Measurements from ENCODE around the gene IGSF8.
"Not testable (repeated sequence)": the region's sequence is repeated elsewhere in the genome, so short reads cannot be mapped to it uniquely, and the experiment has no call there.

Gene IGSF8

GRCh38 chr1:160126342-160126741, 27.9 kb upstream of the IGSF8 start:
- DNase-seq (ENCODE audit: low read depth): not testable (repeated sequence)

GRCh38 chr1:160125746-160126145, 27.3 kb upstream of the IGSF8 start:
- no peak for DNase-seq (ENCODE audit: low read depth)

DNA sequence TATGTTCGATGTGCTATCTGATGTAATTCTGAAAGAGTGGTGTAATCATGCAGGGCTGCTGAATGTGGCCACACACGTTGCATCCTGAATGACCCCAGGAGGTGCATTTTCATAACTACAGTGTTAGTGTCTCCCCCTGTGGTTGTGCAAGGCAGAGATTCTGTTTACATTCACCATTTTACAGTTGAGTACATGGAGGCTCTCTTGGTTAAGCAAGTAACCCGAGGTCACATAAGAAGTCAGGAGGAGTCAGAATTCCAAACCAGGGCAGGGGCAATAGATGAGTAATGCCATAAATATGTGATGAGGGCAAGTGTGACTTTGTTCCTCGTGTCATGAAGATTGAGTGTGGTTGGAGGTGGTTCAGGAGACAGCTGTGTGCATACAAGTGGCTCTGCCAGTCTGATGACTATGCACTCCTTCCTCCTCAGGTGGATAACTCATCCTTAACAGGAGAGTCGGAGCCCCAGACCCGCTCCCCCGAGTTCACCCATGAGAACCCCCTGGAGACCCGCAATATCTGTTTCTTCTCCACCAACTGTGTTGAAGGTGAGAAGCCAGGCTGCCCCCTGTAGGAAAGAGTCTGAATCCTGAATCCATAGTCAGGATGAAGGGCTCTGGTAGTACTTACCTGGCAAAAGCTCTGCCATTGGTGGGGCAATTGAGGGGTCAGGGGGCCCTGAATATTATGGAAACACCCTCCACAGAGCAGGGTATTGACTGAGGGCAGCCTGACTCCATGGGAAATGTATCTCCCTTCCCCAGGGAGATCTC, 26.5 kb upstream of the IGSF8 start:
- peak; percentile 77 for DNase-seq (ENCODE audit: low read depth)

DNA sequence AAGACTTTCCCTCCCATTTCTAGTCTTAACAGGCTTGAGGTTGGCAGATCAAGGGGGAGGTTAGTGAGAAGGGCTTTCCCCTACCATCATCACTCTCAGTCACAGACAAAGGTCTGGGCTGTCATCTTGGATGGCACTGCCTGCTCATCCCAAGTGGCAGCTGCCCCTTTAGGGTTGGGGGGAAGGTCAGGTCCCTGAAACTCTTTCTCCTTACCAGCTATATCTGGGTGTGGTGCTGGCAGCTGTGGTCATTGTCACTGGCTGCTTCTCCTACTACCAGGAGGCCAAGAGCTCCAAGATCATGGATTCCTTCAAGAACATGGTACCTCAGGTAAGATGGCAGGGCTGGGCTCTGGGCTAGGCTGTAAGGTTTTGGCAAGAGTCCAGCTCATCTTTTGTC, 25.3 kb upstream of the IGSF8 start:
- DNase-seq (ENCODE audit: low read depth): no peak

- DNase-seq (ENCODE audit: low read depth): no peak
Measured at GRCh38 chr1:160122978-160123495, 24.6 kb upstream of the IGSF8 start.

DNA sequence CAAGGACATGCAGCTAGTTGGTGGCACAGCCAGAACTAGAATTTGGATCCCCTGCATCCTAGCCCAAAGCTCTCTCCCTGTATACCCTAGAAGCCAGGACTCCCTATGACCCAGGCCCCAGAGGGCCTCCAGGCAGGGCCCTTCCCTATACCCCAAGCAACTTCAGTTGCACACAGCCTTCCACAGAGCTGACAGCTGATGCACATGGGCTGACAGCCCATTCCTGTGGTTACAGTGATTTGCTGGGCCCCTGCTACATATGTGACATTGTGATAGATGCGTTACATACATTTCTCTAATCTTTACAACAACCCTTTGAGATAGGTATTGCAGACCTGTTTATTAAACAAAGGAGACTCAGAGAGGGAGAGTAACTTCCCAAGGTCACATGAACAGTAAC, 23.0 kb upstream of the IGSF8 start:
- DNase-seq (ENCODE audit: low read depth): no peak

GRCh38 chr1:160120797-160121196, 22.4 kb upstream of the IGSF8 start:
- DNase-seq (ENCODE audit: low read depth): no peak

DNA sequence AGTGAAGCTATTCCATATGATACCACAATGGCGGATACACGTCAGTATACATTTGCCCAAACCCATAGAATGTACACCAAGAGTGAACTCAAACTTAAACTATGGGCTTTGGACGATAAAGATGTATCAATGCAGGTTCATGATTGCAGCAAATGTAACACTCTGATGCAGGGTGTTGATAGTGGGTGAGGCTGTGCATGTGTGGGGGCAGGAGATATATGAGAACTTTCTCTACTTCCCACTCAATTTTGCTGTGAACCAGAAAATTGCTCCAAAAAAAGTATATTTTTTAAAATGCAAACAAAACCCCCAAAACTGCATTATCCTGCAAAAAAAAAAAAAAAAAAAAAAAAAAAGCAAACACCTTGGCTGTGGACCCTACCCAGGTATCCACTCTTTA, 20.5 kb upstream of the IGSF8 start:
- DNase-seq (ENCODE audit: low read depth): no peak

- DNase-seq (ENCODE audit: low read depth): no peak
Measured at GRCh38 chr1:160117709-160118183, 19.3 kb upstream of the IGSF8 start.

GRCh38 chr1:160117300-160117699, 18.9 kb upstream of the IGSF8 start:
- DNase-seq (ENCODE audit: low read depth): no peak

- DNase-seq (ENCODE audit: low read depth): no peak
Measured at GRCh38 chr1:160116283-160117147, 18.1 kb upstream of the IGSF8 start.

DNA sequence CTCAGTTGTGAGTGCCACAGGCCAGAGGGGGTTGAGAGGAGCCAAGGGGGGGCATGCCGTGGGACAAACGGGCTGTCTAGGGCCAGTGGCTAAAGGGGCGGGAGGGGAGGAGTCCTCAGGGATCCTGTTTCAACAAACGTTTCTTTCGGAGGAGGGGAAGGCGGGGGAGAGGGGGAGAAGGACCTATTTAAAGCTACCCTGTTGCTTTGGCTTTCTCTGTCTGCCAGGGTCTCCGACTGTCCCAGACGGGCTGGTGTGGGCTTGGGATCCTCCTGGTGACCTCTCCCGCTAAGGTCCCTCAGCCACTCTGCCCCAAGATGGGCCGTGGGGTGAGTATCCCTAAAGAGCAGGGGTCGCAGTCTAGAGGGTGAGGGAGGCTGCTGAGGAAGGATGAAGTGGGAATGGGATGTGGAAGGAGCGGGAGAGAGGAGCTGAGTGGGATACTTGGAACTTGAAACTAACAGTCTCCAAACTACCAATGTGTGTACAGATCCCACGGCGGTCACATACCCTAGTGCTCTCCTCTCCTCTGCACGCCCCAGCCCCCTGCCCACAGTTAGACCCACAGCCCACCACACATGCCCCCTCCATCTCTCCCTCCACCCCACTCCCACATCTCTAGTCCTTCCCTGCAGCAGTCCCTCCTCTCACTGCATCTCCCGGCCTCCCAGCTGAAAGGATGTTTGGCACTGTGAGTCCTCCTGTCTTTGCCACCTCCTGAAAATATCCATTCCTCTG, 17.3 kb upstream of the IGSF8 start, which contains the start of gene ATP1A2:
Gene ATP1A2 (plus strand): TSS at position 215 of the 738 bp plus-strand sequence. CDS start 103 bp downstream, at position 318.
- no peak for DNase-seq (ENCODE audit: low read depth)

- DNase-seq (ENCODE audit: low read depth): no peak
Measured at GRCh38 chr1:160114085-160114484, 15.7 kb upstream of the IGSF8 start.

DNA sequence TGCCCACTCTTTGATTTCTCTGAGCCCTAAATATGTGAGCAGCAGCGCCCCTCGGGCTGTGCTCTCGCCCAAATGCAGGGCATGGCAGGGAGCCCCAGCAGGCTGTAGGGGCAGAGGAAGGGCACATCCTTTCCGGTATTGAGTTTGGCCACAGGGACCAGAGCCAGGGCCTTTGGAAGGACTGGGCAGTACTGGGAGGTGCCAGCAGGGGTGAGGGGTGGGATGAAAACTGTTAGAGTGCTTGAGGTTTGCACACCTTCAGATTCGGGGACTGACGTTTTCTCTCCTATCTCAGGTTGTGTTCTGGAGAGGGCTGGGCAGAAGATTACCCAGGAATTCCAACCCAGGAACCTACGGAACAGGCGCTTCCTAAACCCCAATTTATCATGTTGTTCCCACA, 15.0 kb upstream of the IGSF8 start:
- no peak for DNase-seq (ENCODE audit: low read depth)

DNA sequence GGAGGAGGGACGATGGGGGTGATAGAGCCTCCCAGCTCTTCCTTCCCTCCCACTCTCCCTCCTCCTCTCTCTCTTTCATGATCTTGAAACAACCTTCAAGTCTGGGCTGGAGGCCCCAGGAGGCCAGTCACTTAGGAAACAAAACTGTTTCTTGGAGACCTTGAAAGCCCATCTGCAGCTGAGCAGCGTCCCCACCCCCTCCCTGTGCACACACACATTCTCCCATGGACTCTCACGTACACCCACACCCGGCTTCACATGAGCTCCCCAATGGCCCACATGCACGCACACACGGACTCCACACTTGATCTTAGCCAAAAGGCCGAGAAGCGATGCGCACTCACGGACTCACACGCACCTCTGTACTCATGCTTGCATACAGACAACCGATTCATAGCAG, 13.9 kb upstream of the IGSF8 start:
- no peak for DNase-seq (ENCODE audit: low read depth)

DNA sequence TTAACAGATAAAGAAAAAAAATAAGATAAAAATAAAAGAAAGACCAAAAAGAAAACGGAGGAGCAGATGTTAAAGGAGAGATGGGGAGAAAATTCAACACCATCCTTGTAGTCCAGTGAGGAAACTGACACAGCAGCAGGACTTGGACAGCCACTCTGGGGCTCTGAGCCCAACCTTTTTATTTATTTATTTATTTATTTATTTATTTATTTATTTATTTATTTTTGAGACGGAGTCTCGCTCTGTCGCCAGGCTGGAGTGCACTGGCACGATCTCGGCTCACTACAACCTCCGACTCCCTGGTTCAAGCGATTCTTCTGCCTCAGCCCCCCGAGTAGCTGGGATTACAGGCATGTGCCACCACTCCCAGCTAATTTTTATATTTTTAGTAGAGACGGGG, 13.0 kb upstream of the IGSF8 start:
- DNase-seq (ENCODE audit: low read depth): not testable (repeated sequence)

DNA sequence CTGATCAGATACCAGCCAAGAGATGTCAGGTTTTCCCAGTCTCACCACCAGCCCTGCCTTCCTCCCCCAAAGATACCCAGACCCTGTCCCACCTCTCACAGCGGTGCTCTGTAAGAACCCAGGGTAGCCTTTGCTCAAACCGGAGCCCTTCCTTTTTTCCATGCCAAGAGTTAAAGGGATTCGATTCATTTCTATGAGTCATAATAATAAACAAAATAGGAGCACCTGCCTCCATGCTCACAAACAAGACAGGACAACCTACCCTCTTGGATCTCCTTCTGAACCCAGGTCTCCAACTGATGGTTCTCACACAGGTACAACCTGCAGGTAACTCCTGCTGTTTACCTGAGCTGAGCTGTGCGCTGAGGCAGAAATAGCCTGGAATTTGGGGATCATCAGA, 11.3 kb upstream of the IGSF8 start:
- no peak for DNase-seq (ENCODE audit: low read depth)

DNA sequence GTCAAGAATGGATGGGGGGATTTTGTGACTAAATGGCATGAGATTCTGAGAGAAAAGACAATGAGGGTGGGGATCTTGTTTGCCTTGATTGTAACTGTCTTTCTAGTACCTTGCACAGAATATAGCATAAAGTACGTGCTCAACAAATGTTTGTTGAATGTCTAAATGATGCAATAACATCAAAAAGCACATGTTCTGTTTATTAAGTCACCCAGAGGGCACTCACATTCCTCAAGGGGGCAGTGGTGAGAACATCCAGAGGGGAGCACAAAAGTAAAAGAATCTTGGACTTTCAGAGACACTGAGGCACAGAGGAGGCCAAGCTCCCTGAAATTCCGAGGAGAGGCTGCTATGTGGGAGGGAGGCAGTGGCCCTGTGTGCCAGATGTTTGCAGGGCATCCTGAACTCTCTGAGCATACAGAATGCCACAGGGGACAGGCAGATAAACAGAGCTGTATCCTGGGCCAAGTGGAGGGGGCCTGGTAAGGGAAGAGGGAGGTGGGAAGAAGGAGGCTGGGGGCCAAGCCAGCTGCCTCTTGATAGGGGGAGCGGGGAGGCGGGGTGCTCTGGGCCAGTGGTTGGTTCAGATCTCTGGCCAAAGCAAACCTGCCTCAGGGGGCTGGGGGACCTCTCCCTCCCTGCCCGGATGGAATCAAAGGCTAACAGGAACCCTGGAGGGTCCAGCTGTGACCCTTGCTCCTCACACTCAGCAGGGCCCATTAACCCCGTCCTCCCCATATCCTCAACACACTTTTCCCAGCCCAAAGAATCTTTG, 10.7 kb upstream of the IGSF8 start:
- DNase-seq (ENCODE audit: low read depth): no peak

DNA sequence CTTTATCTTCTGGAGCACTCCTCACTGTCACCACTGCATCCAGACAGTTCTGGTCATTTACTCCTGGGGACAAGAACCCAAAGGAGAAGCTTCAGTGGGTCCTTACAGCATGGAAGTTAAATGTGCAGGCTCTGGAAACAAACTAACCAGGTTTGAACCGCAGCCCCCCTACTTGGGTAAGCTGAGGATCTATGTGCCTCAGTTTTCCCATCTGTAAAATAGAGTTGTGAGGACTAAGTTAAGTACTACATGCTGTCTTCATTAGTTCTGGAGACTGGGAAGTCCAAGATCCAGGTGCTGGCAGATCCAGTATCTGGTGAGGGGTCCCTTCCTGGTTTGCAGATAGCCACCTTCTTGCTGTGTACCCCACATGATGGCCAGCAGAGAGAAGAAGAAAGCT, 9.1 kb upstream of the IGSF8 start:
- no peak for DNase-seq (ENCODE audit: low read depth)

DNA sequence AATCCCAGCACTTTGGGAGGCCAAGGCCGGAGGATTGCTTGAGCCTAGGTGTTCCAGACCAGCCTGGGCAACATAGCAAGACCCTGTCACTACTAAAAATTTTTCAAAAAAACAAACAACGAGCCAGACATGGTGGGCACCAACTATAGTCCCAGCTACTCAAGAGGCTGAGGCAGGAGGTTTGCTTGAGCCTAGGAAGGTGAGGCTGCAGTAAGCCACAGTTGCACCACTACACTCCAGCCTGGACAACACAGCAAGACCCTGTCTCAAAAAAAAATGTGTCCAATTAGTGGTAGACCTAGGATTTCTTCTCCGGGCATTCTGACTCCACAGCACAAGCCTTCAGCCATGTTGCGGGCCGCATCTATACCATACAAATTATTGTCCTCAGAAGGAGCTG, 6.7 kb upstream of the IGSF8 start:
- DNase-seq (ENCODE audit: low read depth): no peak

- no peak for DNase-seq (ENCODE audit: low read depth)
Measured at GRCh38 chr1:160104486-160104885, 6.1 kb upstream of the IGSF8 start.
